Gastroesophageal sphincter (tissue), 3 donors: ENCODE data around the gene MARCHF2.

Source experiments
- EP300 ChIP-seq: sonication (generic); formaldehyde crosslinking; IDR thresholded peaks from one replicate; pipeline ENCODE4 v1.6.1; 2017; ENCODE audit warnings: antibody characterized with exemption, mild to moderate bottlenecking
- POLR2AphosphoS5 ChIP-seq: sonication (generic); formaldehyde crosslinking; IDR thresholded peaks from one replicate; pipeline ENCODE4 v1.6.1; 2017; ENCODE audit warnings: antibody characterized with exemption
- TF ChIP-seq, protein P1 (sequence below), 4 experiments: fragments of 200-600 bp in 2 of 4; fragments of 450-650 bp in 2 of 4; sonication (generic) in 1 of 4; IDR thresholded peaks; one replicate each; pipeline ENCODE4 v1.5.1; 2017 to 2019; ENCODE audit warnings: antibody characterized with exemption in 4 of 4, mild to moderate bottlenecking in 2 of 4, moderate library complexity in 2 of 4

DNA sequence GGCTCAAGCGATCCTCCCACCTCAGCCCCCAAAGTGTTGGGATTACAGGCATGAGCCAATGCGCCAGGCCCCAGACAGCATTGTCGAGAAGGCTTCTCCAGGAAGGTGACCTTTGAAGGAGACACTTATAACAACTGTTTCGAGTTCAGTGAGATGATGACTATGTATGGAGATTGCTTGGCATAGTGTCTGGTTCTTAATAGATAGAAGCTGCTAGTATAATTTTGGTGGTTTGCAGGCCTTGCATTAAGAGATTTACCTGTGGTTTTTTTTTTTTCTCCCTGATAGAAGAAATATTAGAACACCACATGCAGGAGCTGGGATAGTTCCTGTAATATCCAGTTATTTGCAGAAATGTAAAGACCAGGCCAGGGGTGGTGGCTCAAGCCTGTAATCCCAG is 3.7 kb downstream of the MARCHF2 start:
- TF ChIP-seq EP300 (no peak), POLR2AphosphoS5 (no peak)
- TF ChIP-seq, protein P1, sequence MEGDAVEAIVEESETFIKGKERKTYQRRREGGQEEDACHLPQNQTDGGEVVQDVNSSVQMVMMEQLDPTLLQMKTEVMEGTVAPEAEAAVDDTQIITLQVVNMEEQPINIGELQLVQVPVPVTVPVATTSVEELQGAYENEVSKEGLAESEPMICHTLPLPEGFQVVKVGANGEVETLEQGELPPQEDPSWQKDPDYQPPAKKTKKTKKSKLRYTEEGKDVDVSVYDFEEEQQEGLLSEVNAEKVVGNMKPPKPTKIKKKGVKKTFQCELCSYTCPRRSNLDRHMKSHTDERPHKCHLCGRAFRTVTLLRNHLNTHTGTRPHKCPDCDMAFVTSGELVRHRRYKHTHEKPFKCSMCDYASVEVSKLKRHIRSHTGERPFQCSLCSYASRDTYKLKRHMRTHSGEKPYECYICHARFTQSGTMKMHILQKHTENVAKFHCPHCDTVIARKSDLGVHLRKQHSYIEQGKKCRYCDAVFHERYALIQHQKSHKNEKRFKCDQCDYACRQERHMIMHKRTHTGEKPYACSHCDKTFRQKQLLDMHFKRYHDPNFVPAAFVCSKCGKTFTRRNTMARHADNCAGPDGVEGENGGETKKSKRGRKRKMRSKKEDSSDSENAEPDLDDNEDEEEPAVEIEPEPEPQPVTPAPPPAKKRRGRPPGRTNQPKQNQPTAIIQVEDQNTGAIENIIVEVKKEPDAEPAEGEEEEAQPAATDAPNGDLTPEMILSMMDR (IDR thresholded peaks at IDR 0.05): no peak
